ENCODE measurements around the gene IFNAR2.

IFNAR2 gene

DNA sequence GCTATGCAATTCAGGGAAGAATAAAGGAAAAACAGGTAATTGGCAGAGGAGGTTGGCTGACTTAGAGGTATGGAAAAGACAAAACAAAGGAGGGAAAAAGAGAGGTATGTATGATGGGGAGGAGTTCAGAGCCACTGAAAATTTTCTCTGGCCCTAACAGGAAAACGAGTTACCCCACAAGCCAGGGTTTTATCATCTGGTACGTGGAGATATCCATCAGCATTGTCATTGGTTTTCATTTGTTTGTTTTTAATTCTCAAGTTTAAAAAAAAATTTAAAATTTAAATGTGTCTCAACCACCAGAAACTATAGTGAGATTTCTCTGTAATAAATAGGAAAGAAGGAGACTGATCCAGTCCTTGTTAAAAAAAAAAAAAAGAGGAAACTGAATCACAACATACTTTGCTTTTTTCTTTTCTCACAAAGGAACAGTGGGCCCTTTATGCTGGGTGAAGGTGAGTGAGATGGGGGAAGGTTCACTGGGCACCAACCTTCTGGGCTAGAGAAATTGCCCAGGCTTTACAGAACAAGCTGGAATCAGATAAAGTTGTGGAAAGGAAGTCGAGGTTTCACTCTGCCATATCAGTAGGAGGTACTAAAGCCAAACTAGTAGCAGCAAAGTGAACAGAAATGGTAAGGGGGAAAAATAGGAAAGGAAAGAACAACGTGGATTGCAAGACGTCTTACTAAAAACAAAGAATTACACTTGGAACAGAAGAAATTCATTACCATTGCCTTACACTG lies 2.7 kb downstream of the IFNAR2 start:
- H3K4me1 ChIP-seq, result peaks cover 4% of the 10 kb centered on the region
- no peak for DNase-seq
- H3K4me3 ChIP-seq (ENCODE audit: low read depth, low read length), result no peak overlapping the region
- TF ChIP-seq, protein P1, sequence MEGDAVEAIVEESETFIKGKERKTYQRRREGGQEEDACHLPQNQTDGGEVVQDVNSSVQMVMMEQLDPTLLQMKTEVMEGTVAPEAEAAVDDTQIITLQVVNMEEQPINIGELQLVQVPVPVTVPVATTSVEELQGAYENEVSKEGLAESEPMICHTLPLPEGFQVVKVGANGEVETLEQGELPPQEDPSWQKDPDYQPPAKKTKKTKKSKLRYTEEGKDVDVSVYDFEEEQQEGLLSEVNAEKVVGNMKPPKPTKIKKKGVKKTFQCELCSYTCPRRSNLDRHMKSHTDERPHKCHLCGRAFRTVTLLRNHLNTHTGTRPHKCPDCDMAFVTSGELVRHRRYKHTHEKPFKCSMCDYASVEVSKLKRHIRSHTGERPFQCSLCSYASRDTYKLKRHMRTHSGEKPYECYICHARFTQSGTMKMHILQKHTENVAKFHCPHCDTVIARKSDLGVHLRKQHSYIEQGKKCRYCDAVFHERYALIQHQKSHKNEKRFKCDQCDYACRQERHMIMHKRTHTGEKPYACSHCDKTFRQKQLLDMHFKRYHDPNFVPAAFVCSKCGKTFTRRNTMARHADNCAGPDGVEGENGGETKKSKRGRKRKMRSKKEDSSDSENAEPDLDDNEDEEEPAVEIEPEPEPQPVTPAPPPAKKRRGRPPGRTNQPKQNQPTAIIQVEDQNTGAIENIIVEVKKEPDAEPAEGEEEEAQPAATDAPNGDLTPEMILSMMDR (IDR thresholded peaks at IDR 0.05; ENCODE audit: low read depth, low read length), result no peak
- no peaks in the 10 kb centered on the region; the same call in 1 of the 2 replicates for H3K36me3 ChIP-seq
- no peaks in the 10 kb centered on the region for H3K9me3 ChIP-seq
- H3K27me3 ChIP-seq, result peaks cover 6% of the 10 kb centered on the region; the same call in 1 of the 2 replicates

DNA sequence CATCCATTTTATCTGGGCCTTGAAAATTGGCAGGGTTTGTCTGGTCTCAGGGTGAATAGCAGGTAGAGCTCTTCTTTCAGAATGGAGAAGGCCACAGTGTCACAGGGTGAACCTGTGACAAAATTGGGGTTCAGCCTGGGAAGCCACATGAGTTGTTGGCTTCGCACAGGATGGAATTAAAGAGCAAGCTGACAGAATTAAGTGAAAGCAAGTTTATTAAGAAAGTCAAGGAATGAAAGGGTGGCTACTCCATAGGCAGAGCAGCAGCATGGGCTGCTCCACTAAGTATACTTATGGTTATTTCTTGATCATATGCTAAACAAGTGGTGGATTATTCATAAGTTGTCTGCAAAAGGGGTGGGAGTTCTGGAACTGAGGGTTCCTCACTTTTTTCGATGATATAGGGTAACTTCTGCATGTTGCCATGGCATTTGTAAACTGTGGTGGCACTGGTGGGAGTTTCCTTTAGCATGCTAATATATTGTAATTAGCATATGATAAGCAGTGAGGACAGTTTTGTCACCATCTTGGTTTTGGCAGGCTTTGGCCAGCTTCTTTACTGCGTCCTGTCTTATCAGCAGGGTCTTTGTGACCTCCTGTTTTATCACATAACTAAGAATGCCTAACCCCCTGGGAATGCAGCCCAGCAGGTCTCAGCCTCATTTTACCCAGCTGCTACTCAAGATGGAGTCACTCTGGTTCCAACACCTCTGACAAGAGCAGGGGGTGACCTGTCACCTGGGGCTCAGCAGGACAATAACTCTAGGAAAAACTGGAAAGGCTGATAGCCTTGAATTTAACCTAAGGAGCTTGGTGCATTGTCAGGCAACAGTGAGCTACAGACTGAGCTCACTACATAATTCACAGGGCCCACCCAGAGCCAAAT lies 5.1 kb downstream of the IFNAR2 start:
- no peaks in the 10 kb centered on the region; the same call in 1 of the 2 replicates for H3K9me3 ChIP-seq
- H3K4me3 ChIP-seq (ENCODE audit: low read depth, low read length), result no peak overlapping the region
- TF ChIP-seq, protein P1 (IDR thresholded peaks at IDR 0.05; ENCODE audit: low read depth, low read length), result no peak
- H3K36me3 ChIP-seq, result no peaks in the 10 kb centered on the region; the same call in 1 of the 2 replicates
- no peaks in the 10 kb centered on the region for H3K27me3 ChIP-seq
- no peaks in the 10 kb centered on the region; the same call in none of the 2 replicates for H3K4me1 ChIP-seq
- DNase-seq, result no peak

DNA sequence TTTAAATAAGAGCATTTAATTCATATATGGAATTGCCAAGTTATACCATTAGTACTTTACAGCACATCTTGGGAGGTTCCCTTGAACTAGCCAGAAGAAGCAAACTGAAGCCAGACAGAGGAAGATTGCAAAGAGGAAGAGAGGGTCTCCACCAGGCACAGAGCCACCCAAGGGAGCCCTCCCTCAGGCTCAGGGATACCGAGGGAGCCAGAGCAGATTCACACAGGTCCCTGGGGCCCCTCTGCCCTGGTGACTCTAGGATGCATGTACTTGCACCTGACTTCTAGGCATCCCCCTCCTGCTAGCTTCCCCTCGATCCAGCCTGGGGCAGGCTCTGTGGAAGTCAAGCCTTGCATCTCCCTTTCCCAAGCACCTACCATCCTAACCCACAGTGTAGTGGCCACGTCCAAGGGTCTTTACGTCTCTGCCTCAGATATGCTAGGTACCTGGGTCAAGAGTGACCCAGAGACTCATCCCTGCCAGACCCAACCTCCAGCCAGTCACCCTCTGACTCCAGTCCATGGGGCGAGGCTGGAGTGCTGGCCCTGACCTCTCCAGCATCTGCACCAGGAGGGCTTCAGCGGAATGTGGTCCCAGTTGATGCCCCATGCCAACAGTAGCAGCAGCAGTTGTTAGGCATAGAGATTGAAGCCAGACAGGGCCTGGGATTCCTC lies 6.4 kb downstream of the IFNAR2 start:
- no peak for DNase-seq
- H3K9me3 ChIP-seq, result no peaks in the 10 kb centered on the region; the same call in 1 of the 2 replicates
- H3K4me3 ChIP-seq (ENCODE audit: low read depth, low read length), result no peak overlapping the region
- H3K27me3 ChIP-seq, result no peaks in the 10 kb centered on the region
- no peaks in the 10 kb centered on the region; the same call in none of the 2 replicates for H3K4me1 ChIP-seq
- TF ChIP-seq, protein P1 (IDR thresholded peaks at IDR 0.05; ENCODE audit: low read depth, low read length), result no peak
- H3K36me3 ChIP-seq, result no peaks in the 10 kb centered on the region

DNA sequence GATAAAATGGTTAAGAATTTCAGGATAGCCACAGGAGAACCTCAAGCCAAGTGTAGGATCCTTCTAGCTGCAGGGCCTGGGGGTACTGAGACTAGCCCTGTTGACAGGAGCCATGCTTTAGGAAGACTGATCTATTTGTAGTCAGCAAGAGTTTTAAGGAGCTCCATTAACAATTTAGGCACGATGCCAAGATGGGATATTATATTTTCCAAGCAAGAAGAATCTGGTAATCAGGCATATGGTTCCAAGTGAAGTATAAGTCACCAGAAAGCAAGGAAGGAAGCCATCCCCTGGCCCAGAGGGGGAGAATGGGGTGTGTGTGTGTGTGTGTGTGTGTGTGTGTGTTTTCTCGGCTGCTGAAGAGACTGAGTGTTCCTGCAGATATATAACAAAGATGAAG lies 7.0 kb downstream of the IFNAR2 start:
- H3K27me3 ChIP-seq, result no peaks in the 10 kb centered on the region
- no peak overlapping the region for H3K4me3 ChIP-seq (ENCODE audit: low read depth, low read length)
- no peaks in the 10 kb centered on the region; the same call in none of the 2 replicates for H3K4me1 ChIP-seq
- DNase-seq, result no peak
- TF ChIP-seq, protein P1 (IDR thresholded peaks at IDR 0.05; ENCODE audit: low read depth, low read length), result no peak
- no peaks in the 10 kb centered on the region; the same call in 1 of the 2 replicates for H3K9me3 ChIP-seq
- H3K36me3 ChIP-seq, result no peaks in the 10 kb centered on the region

DNA sequence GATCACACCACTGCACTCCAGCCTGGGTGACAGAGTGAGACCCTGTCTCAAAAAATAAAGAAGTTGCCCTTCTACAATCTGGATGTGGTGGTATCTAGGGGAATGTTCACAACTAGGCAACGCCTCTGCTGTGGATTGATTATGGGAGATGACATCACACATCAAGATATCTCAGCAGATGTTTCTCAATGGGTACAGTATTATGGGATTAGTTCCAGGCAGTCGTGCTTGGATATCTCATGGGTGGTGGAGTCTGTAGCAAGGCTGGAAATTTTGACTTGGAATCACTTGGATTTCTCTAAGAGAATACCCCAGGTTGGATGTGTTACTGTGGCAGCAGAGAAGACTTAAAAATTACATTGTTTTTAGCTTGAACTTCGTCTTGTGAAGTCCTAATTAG lies 7.7 kb downstream of the IFNAR2 start:
- H3K4me1 ChIP-seq, result no peaks in the 10 kb centered on the region; the same call in none of the 2 replicates
- TF ChIP-seq, protein P1 (IDR thresholded peaks at IDR 0.05; ENCODE audit: low read depth, low read length), result no peak

More for the DNA sequence above, 7.7 kb downstream of the IFNAR2 start:
- Histone ChIP-seq H3K9me3 (no peaks in the 10 kb centered on the region; the same call in 1 of the 2 replicates), H3K4me3 (ENCODE audit: low read depth, low read length) (no peak overlapping the region), H3K27me3 (no peaks in the 10 kb centered on the region), H3K36me3 (no peaks in the 10 kb centered on the region)
- no peak for DNase-seq

Data from BE2C (cell line).